ENCODE results near the gene WDHD1.

Gene WDHD1

GRCh38 chr14:54909817-54910558 is 116.9 kb downstream of the WDHD1 start:
- no peak for TF ChIP-seq REST (IDR thresholded peaks at IDR 0.05; ENCODE audit: insufficient read depth in 1 of 2, low read depth in 2 of 2, low read length in 2 of 2)
- TF ChIP-seq FOXP2 (optimal IDR thresholded peaks at IDR 0.05; ENCODE audit: borderline replicate concordance, extremely low read depth, extremely low read length, insufficient read depth) = no peak
- no peak for TF ChIP-seq SIN3A (IDR thresholded peaks at IDR 0.05; ENCODE audit: borderline replicate concordance, insufficient read depth, low read length)
- no peak for TF ChIP-seq POLR2AphosphoS5 (IDR thresholded peaks at IDR 0.05; ENCODE audit: low read depth, low read length)
- no peak for TF ChIP-seq TAF1 (IDR thresholded peaks at IDR 0.05; ENCODE audit: borderline replicate concordance, insufficient read depth, low read length)

DNA sequence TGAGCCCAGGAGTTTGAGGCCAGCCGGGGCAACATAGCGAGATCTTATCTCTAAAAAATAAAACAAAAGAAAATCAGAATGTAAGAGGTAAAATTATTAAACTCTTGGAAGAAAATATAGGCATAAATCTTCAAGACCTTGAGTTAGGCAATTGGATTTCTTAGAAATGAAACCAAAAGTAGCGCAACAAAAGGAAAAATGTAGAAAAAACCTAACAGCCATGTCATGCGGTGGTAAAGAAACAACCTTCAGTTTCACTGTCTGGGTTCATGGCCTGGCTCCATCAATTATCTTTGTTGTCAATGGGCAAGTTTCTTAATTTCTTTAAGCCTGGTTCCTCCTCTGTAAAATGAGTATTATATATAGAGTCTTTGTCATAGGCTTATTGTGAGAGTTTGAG is 118.7 kb downstream of the WDHD1 start:
- TF ChIP-seq POLR2AphosphoS5 (IDR thresholded peaks at IDR 0.05; ENCODE audit: low read depth, low read length) (no peak), FOXP2 (optimal IDR thresholded peaks at IDR 0.05; ENCODE audit: borderline replicate concordance, extremely low read depth, extremely low read length, insufficient read depth) (no peak), REST (IDR thresholded peaks at IDR 0.05; ENCODE audit: insufficient read depth in 1 of 2, low read depth in 2 of 2, low read length in 2 of 2) (no peak), TAF1 (IDR thresholded peaks at IDR 0.05; ENCODE audit: borderline replicate concordance, insufficient read depth, low read length) (no peak), SIN3A (IDR thresholded peaks at IDR 0.05; ENCODE audit: borderline replicate concordance, insufficient read depth, low read length) (no peak)

- TF ChIP-seq POLR2AphosphoS5 (IDR thresholded peaks at IDR 0.05; ENCODE audit: low read depth, low read length) = no peak
- TF ChIP-seq TAF1 (IDR thresholded peaks at IDR 0.05; ENCODE audit: borderline replicate concordance, insufficient read depth, low read length) = no peak
- TF ChIP-seq FOXP2 (optimal IDR thresholded peaks at IDR 0.05; ENCODE audit: borderline replicate concordance, extremely low read depth, extremely low read length, insufficient read depth) = no peak
These were observed 120.8 kb downstream of the WDHD1 start for GRCh38 chr14:54906075-54906474.

- TF ChIP-seq REST (IDR thresholded peaks at IDR 0.05; ENCODE audit: insufficient read depth in 1 of 2, low read depth in 2 of 2, low read length in 2 of 2) (no peak), TAF1 (IDR thresholded peaks at IDR 0.05; ENCODE audit: borderline replicate concordance, insufficient read depth, low read length) (no peak), POLR2AphosphoS5 (IDR thresholded peaks at IDR 0.05; ENCODE audit: low read depth, low read length) (no peak)
These were observed 124.1 kb downstream of the WDHD1 start, which contains the start of gene GCH1 for GRCh38 chr14:54902521-54903420. Gene GCH1 (minus strand): TSS chr14:54902826. CDS start chr14:54902663, 163 bp downstream.

DNA sequence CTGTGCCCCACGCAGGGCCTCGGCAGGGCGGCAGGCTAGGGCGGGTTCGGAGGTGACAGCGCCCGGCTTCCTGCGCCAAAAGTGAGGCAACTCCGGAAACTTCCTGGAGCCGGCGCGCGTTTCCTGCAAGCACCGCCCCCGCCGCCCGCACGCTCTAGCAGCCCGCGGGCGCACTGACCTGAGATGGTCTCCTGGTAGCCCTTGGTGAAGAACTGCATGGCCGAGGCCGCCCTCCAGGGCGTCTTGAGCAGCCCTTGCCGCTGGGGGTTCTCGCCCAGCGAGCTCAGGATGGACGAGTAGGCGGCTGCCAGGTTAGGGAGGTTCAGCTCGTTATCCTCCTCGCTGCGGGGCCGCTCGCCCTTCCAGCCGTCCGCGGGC is 124.8 kb downstream of the WDHD1 start:
- TF ChIP-seq REST (IDR thresholded peaks at IDR 0.05; ENCODE audit: insufficient read depth in 1 of 2, low read depth in 2 of 2, low read length in 2 of 2) = no peak
- no peak for TF ChIP-seq SIN3A (IDR thresholded peaks at IDR 0.05; ENCODE audit: borderline replicate concordance, insufficient read depth, low read length)
- no peak for TF ChIP-seq POLR2AphosphoS5 (IDR thresholded peaks at IDR 0.05; ENCODE audit: low read depth, low read length)
- TF ChIP-seq TAF1 (IDR thresholded peaks at IDR 0.05; ENCODE audit: borderline replicate concordance, insufficient read depth, low read length) = no peak
- TF ChIP-seq FOXP2 (optimal IDR thresholded peaks at IDR 0.05; ENCODE audit: borderline replicate concordance, extremely low read depth, extremely low read length, insufficient read depth) = no peak
